GM21723 (cell line): ENCODE data around the gene SHISA4.
"Not testable (repeated sequence)": the region's sequence is repeated elsewhere in the genome, so short reads cannot be mapped to it uniquely, and the experiment has no call there.

Experiments used
- ATAC-seq: cut with Tn5 transposase; IDR thresholded peaks from one replicate; pipeline ENCODE4 v1.9.1; 2021; ENCODE audit warnings: mild to moderate bottlenecking, moderate library complexity; ENCODE audit not compliant: unreplicated experiment

SHISA4 gene

GRCh38 chr1:201918343-201918742, 29.6 kb downstream of the SHISA4 start:
- ATAC-seq = no peak

GRCh38 chr1:201921952-201922558, 33.4 kb downstream of the SHISA4 start:
- ATAC-seq = no peak

GRCh38 chr1:201925301-201925567, 36.5 kb downstream of the SHISA4 start:
- no peak for ATAC-seq

- no peak for ATAC-seq
Measured at GRCh38 chr1:201925981-201926645, 37.4 kb downstream of the SHISA4 start.

GRCh38 chr1:201928266-201928665, 39.6 kb downstream of the SHISA4 start:
- ATAC-seq = no peak

GRCh38 chr1:201930137-201930536, 41.4 kb downstream of the SHISA4 start:
- no peak for ATAC-seq

GRCh38 chr1:201930803-201931202, 42.1 kb downstream of the SHISA4 start:
- ATAC-seq = no peak

GRCh38 chr1:201933840-201934430, 45.2 kb downstream of the SHISA4 start:
- no peak for ATAC-seq

- no peak for ATAC-seq
Measured at GRCh38 chr1:201937624-201938213, 49.0 kb downstream of the SHISA4 start.

- no peak for ATAC-seq
Measured at GRCh38 chr1:201938440-201939035, 49.8 kb downstream of the SHISA4 start.

- ATAC-seq = no peak
Measured at GRCh38 chr1:201939148-201939547, 50.5 kb downstream of the SHISA4 start.

GRCh38 chr1:201939574-201939973, 50.9 kb downstream of the SHISA4 start:
- ATAC-seq = no peak

- not testable (repeated sequence) for ATAC-seq
Measured at GRCh38 chr1:201940316-201940715, 51.6 kb downstream of the SHISA4 start.

GRCh38 chr1:201941420-201942128, 52.9 kb downstream of the SHISA4 start:
- ATAC-seq = no peak

- no peak for ATAC-seq
Measured at GRCh38 chr1:201942129-201942495, 53.4 kb downstream of the SHISA4 start.
